Central memory CD4-positive, alpha-beta T cell (primary cell): ENCODE data around the gene PCDHGA7.
"Not testable (repeated sequence)": the region's sequence is repeated elsewhere in the genome, so short reads cannot be mapped to it uniquely, and the experiment has no call there.

Experiments
- DNase-seq: peaks from one replicate; pipeline ENCODE4 v3.0.0; 2022

PCDHGA7 gene

GRCh38 chr5:141366016-141366896, 16.3 kb upstream of the PCDHGA7 start:
- no peak for DNase-seq

DNA sequence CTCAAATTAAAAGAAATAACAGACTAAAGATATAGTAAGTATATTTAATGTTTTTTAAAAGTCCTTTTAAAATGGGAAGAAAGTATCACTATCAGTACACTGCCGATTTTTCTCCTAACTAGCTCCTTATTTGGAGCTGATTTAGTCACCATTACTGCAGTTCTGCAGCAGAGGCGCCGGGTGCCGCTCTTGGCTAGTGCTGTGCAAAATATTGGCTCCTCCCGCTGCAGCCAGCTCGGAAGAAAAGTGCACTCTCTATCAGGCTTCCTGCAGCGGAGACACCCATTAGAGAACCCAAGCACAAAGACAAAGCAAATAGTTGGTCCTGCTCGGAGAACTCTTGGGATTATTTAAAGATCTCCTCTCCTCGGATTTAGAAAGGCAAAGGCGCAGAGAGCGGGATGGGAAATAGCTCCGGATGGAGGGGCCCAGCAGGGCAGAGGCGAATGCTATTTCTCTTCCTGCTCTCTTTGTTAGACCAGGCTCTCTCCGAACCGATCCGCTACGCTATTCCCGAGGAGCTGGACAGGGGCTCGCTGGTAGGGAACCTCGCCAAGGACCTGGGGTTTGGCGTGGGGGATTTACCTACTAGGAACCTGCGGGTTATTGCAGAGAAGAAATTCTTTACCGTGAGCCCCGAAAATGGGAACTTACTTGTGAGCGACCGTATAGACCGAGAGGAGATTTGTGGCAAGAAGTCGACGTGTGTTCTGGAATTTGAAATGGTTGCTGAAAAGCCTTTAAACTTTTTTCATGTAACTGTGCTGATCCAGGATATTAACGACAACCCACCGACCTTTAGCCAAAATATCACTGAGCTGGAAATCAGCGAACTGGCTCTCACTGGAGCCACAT, 12.3 kb upstream of the PCDHGA7 start, which contains the start of gene PCDHGB3:
TSS of gene PCDHGB3 (plus strand) at position 249 of the 855 bp plus-strand sequence. CDS start at position 402, 153 bp downstream.
- peak; percentile 27 for DNase-seq

GRCh38 chr5:141371572-141372475, 10.7 kb upstream of the PCDHGA7 start:
- no peak for DNase-seq

DNA sequence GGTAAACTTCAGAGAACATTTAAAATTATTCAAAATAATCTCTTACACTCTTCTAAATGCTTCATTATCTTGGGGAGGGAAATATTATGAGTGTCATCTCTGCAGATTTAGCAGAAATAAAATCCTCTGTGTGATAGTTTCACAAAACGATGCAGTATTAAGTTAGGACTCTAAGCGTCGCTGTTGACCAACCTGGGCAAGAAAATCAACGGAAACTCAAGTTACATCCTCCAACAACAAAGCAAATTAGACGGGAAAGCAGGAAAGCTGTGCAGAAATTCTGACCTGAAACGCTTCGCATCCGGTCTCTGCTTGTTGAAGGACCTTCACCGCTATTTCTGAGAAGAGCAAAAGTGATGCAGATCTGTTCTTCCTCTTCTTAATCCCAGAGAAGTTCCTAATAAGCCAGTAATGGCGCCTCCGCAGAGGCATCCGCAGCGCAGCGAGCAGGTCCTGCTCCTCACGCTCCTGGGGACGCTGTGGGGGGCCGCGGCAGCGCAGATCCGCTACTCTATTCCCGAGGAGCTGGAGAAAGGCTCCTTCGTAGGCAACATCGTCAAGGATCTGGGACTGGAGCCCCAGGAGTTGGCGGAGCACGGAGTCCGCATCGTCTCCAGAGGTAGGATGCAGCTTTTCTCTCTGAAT, 8.7 kb upstream of the PCDHGA7 start, which contains the start of gene PCDHGA6:
TSS of gene PCDHGA6 (plus strand) at position 219 of the 645 bp plus-strand sequence. CDS start at position 412, 193 bp downstream.
- DNase-seq = no peak

GRCh38 chr5:141374627-141375026, 7.9 kb upstream of the PCDHGA7 start:
- DNase-seq = no peak

DNA sequence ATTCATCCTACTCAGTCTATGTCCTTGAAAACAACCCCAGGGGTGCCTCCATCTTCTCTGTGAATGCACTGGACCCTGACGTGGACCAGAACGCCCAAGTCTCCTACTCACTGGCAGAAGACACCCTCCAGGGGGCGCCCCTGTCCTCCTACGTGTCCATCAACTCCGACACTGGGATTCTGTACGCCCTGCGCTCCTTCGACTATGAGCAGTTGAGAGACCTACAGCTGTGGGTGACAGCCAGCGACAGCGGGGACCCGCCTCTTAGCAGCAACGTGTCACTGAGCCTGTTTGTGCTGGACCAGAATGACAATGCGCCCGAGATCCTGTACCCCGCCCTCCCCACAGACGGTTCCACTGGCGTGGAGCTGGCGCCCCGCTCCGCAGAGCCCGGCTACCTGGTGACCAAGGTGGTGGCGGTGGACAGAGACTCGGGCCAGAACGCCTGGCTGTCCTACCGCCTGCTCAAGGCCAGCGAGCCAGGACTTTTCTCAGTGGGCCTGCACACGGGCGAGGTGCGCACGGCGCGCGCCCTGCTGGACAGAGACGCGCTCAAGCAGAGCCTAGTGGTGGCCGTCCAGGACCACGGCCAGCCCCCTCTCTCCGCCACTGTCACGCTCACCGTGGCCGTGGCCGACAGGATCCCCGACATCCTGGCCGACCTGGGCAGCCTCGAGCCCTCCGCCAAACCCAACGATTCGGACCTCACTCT, 6.9 kb upstream of the PCDHGA7 start:
- not testable (repeated sequence) for DNase-seq

DNA sequence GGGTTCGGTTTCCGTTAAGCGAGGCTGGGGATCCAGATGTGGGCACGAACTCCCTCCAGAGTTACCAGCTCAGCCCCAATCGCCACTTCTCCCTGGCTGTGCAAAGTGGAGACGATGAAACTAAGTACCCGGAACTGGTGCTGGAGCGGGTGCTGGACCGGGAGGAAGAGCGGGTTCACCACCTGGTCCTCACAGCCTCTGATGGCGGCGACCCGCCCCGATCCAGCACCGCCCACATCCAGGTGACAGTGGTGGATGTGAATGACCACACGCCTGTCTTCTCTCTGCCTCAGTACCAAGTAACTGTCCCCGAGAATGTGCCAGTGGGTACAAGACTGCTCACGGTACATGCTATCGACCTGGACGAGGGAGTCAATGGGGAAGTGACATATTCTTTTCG, 803 bp downstream of the PCDHGA7 start:
- no peak for DNase-seq

- DNase-seq = no peak
These were observed 2.1 kb downstream of the PCDHGA7 start for GRCh38 chr5:141384471-141385267.

DNA sequence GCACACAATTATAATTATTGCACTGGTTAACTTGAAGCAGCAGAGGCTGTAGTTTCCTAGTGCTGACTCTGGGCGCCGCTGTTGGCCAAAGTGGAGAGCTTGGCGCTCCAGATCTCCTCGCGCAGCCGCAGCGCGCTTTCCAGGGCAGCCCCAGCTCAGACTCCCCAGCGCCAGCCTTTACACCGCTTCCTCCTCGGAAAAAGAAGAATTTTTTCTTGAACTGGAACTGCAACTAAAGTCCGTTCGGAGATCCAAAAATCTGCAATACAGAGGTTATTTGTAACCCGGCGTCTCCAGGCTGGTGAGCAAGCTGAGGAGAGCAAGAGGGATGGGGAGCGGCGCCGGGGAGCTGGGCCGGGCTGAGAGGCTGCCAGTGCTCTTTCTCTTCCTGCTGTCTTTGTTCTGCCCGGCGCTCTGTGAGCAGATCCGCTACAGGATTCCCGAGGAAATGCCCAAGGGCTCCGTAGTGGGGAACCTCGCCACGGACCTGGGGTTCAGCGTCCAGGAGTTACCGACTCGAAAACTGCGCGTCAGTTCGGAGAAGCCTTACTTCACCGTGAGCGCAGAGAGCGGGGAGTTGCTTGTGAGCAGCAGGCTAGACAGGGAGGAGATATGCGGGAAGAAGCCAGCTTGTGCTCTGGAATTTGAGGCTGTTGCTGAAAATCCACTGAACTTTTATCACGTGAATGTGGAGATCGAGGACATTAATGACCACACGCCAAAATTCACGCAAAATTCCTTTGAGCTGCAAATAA, 5.2 kb downstream of the PCDHGA7 start, which contains the start of gene PCDHGB4:
TSS of gene PCDHGB4 (plus strand) at position 142 of the 755 bp plus-strand sequence. CDS start at position 329, 187 bp downstream.
- DNase-seq = not testable (repeated sequence)

GRCh38 chr5:141388661-141389060, 6.1 kb downstream of the PCDHGA7 start:
- DNase-seq = no peak

- DNase-seq = no peak
These were observed 6.9 kb downstream of the PCDHGA7 start for GRCh38 chr5:141389153-141390042.

DNA sequence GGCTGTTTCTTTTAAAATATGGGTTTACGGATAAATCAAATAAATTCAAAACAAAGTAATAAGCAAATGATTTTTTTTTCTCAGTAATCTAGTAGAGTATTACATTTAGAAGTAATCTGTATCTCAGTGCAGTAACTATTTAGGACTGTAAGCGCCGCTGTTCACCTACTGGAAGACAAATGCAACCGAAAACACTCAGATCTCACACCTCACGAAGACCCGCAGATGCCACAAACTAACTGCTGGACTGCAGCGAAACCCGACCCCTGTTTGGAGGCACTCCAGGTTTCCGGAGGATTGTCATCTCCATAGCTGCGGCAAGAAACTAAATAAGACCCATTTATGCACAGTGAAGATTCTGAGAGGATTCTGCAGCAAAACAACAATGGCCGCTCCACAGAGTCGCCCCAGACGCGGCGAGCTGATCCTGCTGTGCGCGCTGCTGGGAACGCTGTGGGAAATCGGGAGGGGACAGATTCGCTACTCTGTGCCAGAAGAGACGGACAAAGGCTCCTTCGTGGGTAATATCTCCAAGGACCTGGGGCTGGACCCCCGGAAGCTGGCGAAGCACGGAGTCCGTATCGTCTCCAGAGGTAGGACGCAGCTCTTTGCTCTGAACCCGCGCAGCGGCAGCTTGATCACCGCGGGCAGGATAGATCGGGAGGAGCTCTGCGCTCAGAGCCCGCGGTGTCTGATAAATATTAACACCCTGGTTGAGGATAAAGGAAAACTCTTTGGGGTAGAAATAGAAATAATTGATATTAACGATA, 10.1 kb downstream of the PCDHGA7 start, which contains the start of gene PCDHGA8:
TSS of gene PCDHGA8 (plus strand) at position 205 of the 770 bp plus-strand sequence. CDS start at position 386, 181 bp downstream.
- DNase-seq = no peak

DNA sequence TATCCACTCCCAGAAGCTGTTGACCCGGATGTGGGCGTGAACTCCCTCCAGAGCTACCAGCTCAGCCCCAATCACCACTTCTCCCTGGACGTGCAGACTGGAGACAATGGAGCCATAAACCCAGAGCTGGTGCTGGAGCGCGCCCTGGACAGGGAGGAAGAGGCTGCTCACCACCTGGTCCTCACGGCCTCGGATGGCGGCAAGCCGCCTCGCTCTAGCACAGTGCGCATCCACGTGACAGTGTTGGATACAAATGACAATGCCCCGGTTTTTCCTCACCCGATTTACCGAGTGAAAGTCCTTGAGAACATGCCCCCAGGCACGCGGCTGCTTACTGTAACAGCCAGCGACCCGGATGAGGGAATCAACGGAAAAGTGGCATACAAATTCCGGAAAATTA, 10.7 kb downstream of the PCDHGA7 start:
- DNase-seq = no peak

- DNase-seq = not testable (repeated sequence)
These were observed 12.1 kb downstream of the PCDHGA7 start for GRCh38 chr5:141394401-141395187.

DNA sequence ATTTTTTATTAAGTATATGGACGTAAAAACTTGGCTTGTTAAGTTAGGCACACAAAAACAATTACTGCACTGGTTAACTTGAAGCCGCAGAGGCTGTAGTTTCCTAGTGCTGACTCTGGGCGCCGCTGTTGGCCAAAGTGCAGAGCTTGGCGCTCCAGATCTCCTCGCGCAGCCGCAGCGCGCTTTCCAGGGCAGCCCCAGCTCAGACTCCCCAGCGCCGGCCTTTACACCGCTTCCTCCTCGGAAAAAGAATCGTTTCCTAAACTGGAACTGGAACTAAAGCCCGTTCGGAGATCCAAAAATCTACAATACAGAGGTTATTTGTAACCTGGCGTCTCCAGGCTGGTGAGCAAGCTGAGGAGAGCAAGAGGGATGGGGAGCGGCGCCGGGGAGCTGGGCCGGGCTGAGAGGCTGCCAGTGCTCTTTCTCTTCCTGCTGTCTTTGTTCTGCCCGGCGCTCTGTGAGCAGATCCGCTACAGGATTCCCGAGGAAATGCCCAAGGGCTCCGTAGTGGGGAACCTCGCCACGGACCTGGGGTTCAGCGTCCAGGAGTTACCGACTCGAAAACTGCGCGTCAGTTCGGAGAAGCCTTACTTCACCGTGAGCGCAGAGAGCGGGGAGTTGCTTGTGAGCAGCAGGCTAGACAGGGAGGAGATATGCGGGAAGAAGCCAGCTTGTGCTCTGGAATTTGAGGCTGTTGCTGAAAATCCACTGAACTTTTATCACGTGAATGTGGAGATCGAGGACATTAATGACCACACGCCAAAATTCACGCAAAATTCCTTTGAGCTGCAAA, 15.4 kb downstream of the PCDHGA7 start, which contains the start of gene PCDHGB5:
TSS of gene PCDHGB5 (plus strand) at position 192 of the 796 bp plus-strand sequence. CDS start at position 373, 181 bp downstream.
- not testable (repeated sequence) for DNase-seq
